H1 (cell line): ENCODE measurements around the gene KRT12. TPM values are rescaled to one million over a fixed set of nuclear protein-coding genes. Genes with fewer than 3 reads are reported as not detected.

Experiments used
- CTBP2 ChIP-seq: IDR thresholded peaks from 2 replicates; pipeline ENCODE4 v1.7.0; 2011; ENCODE audit warnings: borderline replicate concordance, mild to moderate bottlenecking, moderate library complexity, mixed read lengths, low read length; ENCODE audit not compliant: insufficient read depth, insufficient read length
- GABPA ChIP-seq: IDR thresholded peaks from 2 replicates; pipeline ENCODE4 v1.6.1; 2011; ENCODE audit warnings: mild to moderate bottlenecking, low read length, moderate library complexity, borderline replicate concordance; ENCODE audit not compliant: insufficient read depth
- GTF2F1 ChIP-seq: IDR thresholded peaks from 2 replicates; pipeline ENCODE4 v1.6.1; 2012; ENCODE audit warnings: low read depth, low read length, improper control_type of control experiment, borderline replicate concordance
- NANOG ChIP-seq: IDR thresholded peaks from 2 replicates; pipeline ENCODE4 v1.6.1; 2011; ENCODE audit warnings: low read length, low read depth, mild to moderate bottlenecking, inconsistent platforms; ENCODE audit not compliant: insufficient read depth, poor library complexity, severe bottlenecking
- NRF1 ChIP-seq: IDR thresholded peaks from 2 replicates; pipeline ENCODE4 v1.6.1; 2011; ENCODE audit warnings: mild to moderate bottlenecking, low read depth, low read length, improper control_type of control experiment
- POLR2AphosphoS5 ChIP-seq: IDR thresholded peaks from 2 replicates; pipeline ENCODE4 v1.6.1; 2011; ENCODE audit warnings: low read depth, low read length
- SP2 ChIP-seq: IDR thresholded peaks from 2 replicates; pipeline ENCODE4 v1.6.1; 2012; ENCODE audit warnings: mild to moderate bottlenecking, low read length, inconsistent platforms
- TEAD4 ChIP-seq: IDR thresholded peaks from 2 replicates; pipeline ENCODE4 v1.6.1; 2012; ENCODE audit warnings: low read depth, low read length, inconsistent platforms, mixed read lengths
- polyA plus RNA-seq, 7 experiments: library from polyadenylated mRNA; depleted of rRNA in 3 of 7; stranded (reverse) in 5 of 7; unstranded in 2 of 7; fragments of >200 nt in 5 of 7; fragments of 200-250 nt in 2 of 7; gene quantifications; 1 replicate in 5 of 7; 2 replicates in 1 of 7; 4 replicates in 1 of 7; pipeline versions ENCODE4 v1.2.1 to v1.2.3, GENCODE V29; 2011 to 2013; ENCODE audit warnings: missing spikeins in 2 of 7, mixed read lengths in 2 of 7
- total RNA-seq: library from RNA; stranded (reverse); fragmentation: NEBNext Ultra II Directional; extraction: Animal tissue kit (Norgen Biotek cat#: 25700); gene quantifications from 2 replicates; pipeline ENCODE4 v1.2.1, GENCODE V29; 2021
- TF ChIP-seq, protein P1 (sequence below): IDR thresholded peaks from 2 replicates; pipeline ENCODE4 v1.6.1; 2011; ENCODE audit warnings: low read length, improper control_type of control experiment
- TF ChIP-seq, protein P2 (sequence below): IDR thresholded peaks from 2 replicates; pipeline ENCODE4 v1.6.1; 2011; ENCODE audit warnings: low read depth, mild to moderate bottlenecking, low read length; ENCODE audit not compliant: insufficient read depth

KRT12 gene
- total and polyA plus RNA-seq, 2 of the 8 experiments (the other 6 are each of a cell fraction or from before 2014, with no cell fraction given), result not detected

DNA sequence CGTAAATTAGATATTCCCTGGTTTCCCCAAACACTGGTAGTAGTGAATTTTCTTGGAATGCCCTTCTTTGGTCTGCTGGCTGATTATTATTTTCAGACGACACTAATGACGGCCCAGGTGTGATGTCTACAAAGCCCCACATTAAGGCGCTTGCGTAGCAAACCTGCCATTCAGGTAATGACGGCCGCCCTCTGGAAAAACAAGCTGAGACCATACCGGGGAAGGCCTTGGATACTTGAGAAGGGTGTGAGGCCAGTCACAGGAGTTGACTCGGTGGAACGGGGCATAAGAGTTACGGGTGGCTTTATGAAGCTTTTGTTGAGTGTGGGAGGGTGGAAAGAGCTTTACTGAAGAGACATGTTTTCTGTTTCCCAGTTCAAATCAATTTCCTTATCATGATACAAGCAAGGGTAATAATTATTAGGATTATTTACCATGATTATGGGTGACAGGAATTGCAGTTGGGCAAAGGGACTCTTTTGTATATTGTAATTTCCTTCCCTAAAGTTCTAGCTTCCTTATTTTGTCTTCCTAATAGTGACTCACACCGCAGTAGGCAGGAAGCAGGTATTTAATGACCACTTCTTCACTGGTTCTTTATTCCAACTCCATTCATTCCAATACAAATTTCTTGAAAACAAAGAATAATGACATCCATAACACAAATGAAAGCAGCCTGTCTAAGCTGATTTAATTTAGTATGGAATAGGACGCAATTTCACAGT, 45.6 kb upstream of the KRT12 start (continued):
- TF ChIP-seq, protein P1, sequence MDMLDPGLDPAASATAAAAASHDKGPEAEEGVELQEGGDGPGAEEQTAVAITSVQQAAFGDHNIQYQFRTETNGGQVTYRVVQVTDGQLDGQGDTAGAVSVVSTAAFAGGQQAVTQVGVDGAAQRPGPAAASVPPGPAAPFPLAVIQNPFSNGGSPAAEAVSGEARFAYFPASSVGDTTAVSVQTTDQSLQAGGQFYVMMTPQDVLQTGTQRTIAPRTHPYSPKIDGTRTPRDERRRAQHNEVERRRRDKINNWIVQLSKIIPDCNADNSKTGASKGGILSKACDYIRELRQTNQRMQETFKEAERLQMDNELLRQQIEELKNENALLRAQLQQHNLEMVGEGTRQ, result no peak
- no peak for TF ChIP-seq POLR2AphosphoS5
- TF ChIP-seq GTF2F1, result no peak
- TF ChIP-seq CTBP2, result no peak
- TF ChIP-seq NRF1, result no peak
- TF ChIP-seq, protein P2, sequence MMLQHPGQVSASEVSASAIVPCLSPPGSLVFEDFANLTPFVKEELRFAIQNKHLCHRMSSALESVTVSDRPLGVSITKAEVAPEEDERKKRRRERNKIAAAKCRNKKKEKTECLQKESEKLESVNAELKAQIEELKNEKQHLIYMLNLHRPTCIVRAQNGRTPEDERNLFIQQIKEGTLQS, result no peak
- TF ChIP-seq TEAD4, result no peak
- no peak for TF ChIP-seq SP2
- no peak for TF ChIP-seq GABPA
- TF ChIP-seq NANOG, result no peak
